ENCODE measurements around the gene OVOL1. TPM values are rescaled to one million over a fixed set of nuclear protein-coding genes. Genes with fewer than 3 reads are reported as not detected.

The OVOL1 gene
- total RNA-seq: 0.51 TPM in 1 of 2 replicates, not detected in the other

DNA sequence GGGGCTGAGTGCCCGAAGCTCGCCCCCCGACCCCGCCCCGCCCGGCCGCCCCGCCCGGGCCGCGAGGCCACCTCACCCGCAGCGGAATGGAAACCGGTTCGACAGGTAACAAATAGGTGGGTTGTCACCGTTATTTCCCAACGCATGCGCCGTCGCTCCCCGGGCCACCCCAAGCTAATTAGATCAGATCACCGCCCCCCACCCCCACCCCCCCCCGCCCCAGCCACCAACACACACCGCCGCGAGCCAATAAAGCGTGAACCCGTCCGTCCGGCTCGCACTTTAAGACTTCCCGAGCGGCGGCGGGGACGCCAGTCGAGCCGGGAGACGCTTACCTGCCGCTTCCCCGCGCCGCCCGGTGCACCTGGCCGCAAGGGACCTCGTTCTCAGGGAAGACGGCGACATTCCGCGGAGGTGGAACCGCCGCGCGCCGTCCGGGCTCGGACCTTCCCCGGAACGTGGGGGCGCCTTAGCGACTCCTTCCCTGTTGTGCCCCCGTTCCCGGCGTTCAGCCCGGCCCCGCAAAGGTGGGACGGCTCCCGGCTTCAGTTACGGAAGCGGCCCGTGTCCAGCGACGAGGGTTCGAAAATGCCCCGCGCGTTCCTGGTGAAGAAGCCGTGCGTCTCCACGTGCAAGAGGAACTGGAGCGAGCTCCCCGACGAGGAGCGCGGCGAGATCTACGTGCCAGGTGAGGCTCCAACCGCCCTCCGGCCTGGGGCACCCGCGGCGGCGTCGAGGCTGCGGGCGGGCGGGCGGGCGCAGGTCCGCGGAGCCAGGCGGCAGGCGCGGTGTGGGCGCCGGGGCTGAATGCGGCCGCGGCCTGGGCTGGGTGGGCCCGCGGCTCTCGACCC is at the start of gene OVOL1:
Gene OVOL1 (plus strand): TSS at position 278 of the 851 bp plus-strand sequence. CDS start 311 bp downstream, at position 589.

DNA sequence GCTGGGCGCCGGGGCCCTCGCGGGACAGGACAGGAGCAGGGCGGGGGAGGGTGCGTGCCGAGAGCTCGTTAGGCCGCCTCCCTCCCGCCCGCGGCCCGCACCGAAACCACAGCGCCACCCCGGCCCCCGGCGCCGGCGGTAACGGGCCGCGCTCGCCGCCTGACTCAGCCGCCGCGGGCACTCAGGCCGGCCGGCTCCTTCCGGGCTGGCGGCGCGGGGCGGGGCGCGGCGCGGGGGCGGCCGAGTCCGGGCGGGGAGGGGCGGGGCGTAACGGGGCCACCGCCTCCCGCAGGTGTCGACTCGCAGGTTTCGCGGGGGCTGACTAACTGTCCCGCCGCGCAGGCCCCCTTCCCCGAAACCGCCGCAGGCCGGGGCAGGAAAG is 6.1 kb upstream of the OVOL1 start, which contains the start of gene AP5B1:
Gene AP5B1 (minus strand): TSS at position 207 of the 382 bp plus-strand sequence. CDS start 385 bp downstream, outside the sequence.

DNA sequence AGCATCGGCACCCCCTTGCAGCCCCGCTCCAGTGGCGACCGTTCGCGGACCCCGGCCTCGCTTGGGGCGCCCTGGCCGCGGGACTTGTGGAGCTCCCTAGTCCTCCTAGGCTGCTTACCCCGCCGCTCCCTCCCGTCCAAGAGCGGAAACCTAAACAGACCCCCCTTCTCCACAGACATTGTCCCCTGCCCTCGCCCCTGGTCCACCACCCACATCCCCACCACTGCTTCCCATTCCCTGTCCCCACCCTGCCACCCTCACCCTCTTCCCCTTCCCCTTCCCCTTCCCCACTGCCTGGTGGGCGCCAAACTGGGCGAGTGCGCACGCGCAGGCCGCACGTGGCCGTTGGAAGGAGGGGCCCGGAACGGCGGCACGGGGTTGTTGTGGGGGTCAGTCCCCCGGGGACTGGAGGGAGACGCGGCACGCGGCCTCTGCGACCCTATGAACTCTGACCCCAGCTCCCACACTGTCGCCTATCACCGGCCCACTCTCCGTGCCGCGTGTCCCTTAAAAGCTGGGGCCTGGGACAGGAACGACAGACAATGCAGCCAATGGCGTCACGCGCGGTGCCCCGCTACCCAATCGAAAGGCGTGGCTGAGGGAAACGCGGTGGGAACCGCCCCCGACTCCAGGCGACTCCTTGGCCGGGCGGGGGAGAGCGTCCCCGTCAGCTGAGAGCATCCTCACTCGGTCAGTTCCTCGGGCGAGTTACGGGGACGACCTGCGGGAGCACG is 46.6 kb downstream of the OVOL1 start, which contains the start of gene SNX32:
Gene SNX32 (plus strand): TSS at position 667 of the 734 bp plus-strand sequence. CDS start 103 bp downstream, outside the sequence.

Other genes with a start within 250 kb of the OVOL1 start
- gene LTBP3, start 228.7 kb upstream of the OVOL1 start, total RNA-seq: 104 and 399 TPM in 2 replicates
- 85.4 and 152 TPM in 2 replicates for gene ZNRD2, start 216.6 kb upstream of the OVOL1 start, total RNA-seq
- gene FAM89B, start 214.5 kb upstream of the OVOL1 start, total RNA-seq: 69.9 and 115 TPM in 2 replicates
- 45.1 and 49.6 TPM in 2 replicates for gene EHBP1L1, start 211.0 kb upstream of the OVOL1 start, total RNA-seq
- 0.25 TPM in 1 of 2 replicates, not detected in the other for gene KCNK7, start 191.3 kb upstream of the OVOL1 start, total RNA-seq
- 52.6 and 58.7 TPM in 2 replicates for gene MAP3K11, start 172.8 kb upstream of the OVOL1 start, total RNA-seq
- 62.6 and 74.9 TPM in 2 replicates for gene PCNX3, start 171.3 kb upstream of the OVOL1 start, total RNA-seq
- gene SIPA1, start 149.0 kb upstream of the OVOL1 start, total RNA-seq: 48.2 and 73.5 TPM in 2 replicates
- 57.8 and 74.3 TPM in 2 replicates for gene RELA, start 124.1 kb upstream of the OVOL1 start, total RNA-seq
- gene KAT5, start 74.8 kb upstream of the OVOL1 start, total RNA-seq: 46.8 and 47.7 TPM in 2 replicates
- 20.2 and 48.9 TPM in 2 replicates for gene RNASEH2C, start 66.3 kb upstream of the OVOL1 start, total RNA-seq
- 12.5 and 13.9 TPM in 2 replicates for gene AP5B1, start 6.1 kb upstream of the OVOL1 start, total RNA-seq
- gene SNX32, start 46.9 kb downstream of the OVOL1 start, total RNA-seq: 0.89 TPM in 1 of 2 replicates, not detected in the other
- gene CFL1, start 71.1 kb downstream of the OVOL1 start, total RNA-seq: 1,341 and 2,316 TPM in 2 replicates
- gene MUS81, start 73.4 kb downstream of the OVOL1 start, total RNA-seq: 52.4 and 57.2 TPM in 2 replicates
- 77.6 and 161 TPM in 2 replicates for gene EFEMP2, start 85.7 kb downstream of the OVOL1 start, total RNA-seq
- 0.81 TPM in 1 of 2 replicates, not detected in the other for gene CTSW, start 92.8 kb downstream of the OVOL1 start, total RNA-seq
- gene FIBP, start 101.4 kb downstream of the OVOL1 start, total RNA-seq: 176 and 229 TPM in 2 replicates
- 55.9 and 59.3 TPM in 2 replicates for gene CCDC85B, start 103.6 kb downstream of the OVOL1 start, total RNA-seq
- 19.8 and 147 TPM in 2 replicates for gene FOSL1, start 113.3 kb downstream of the OVOL1 start, total RNA-seq
- 25.6 and 28.8 TPM in 2 replicates for gene C11orf68, start 132.0 kb downstream of the OVOL1 start, total RNA-seq
- gene DRAP1, start 132.4 kb downstream of the OVOL1 start, total RNA-seq: 104 and 182 TPM in 2 replicates
- gene TSGA10IP, start 158.4 kb downstream of the OVOL1 start, total RNA-seq: not detected in 2 replicates
- 48.7 and 51.8 TPM in 2 replicates for gene SART1, start 174.7 kb downstream of the OVOL1 start, total RNA-seq
- 28.1 and 34.7 TPM in 2 replicates for gene EIF1AD, start 215.1 kb downstream of the OVOL1 start, total RNA-seq
- 70.9 and 118 TPM in 2 replicates for gene BANF1, start 215.4 kb downstream of the OVOL1 start, total RNA-seq
- gene CST6, start 224.9 kb downstream of the OVOL1 start, total RNA-seq: 2.4 and 18.0 TPM in 2 replicates
- gene CATSPER1, start 239.4 kb downstream of the OVOL1 start, total RNA-seq: 0.33 and 1.0 TPM in 2 replicates

Measured in mesangial cell (primary cell).